TTC549 (cell line): ENCODE data around the gene CACNB2.

Experiments
- FAIRE-seq: peaks from 2 replicates; lab custom pipeline; 2012; peaks lifted over from hg19 to GRCh38; lab: Jason Lieb, UNC

The CACNB2 gene

GRCh38 chr10:18140149-18140956 is at the start of gene CACNB2:
TSS of gene CACNB2 (plus strand) at chr10:18140424.
- no peak for FAIRE-seq

GRCh38 chr10:18094332-18094731 is 45.9 kb upstream of the CACNB2 start:
- no peak for FAIRE-seq

GRCh38 chr10:18094793-18095192 is 45.4 kb upstream of the CACNB2 start:
- no peak for FAIRE-seq

- no peak for FAIRE-seq
Measured at GRCh38 chr10:18097524-18097923, 42.7 kb upstream of the CACNB2 start.

GRCh38 chr10:18098201-18098600 is 42.0 kb upstream of the CACNB2 start:
- no peak for FAIRE-seq

- no peak for FAIRE-seq
Measured at GRCh38 chr10:18099415-18099814, 40.8 kb upstream of the CACNB2 start.

- FAIRE-seq: no peak
Measured at GRCh38 chr10:18100669-18101068, 39.6 kb upstream of the CACNB2 start.

- FAIRE-seq: no peak
Measured at GRCh38 chr10:18102404-18102803, 37.8 kb upstream of the CACNB2 start.

GRCh38 chr10:18104223-18104872 is 35.9 kb upstream of the CACNB2 start:
- peak; percentile 32 for FAIRE-seq

- no peak for FAIRE-seq
Measured at GRCh38 chr10:18109341-18109870, 30.8 kb upstream of the CACNB2 start.

- FAIRE-seq: no peak
Measured at GRCh38 chr10:18113881-18114280, 26.3 kb upstream of the CACNB2 start.

- FAIRE-seq: no peak
Measured at GRCh38 chr10:18117276-18117675, 22.9 kb upstream of the CACNB2 start.

GRCh38 chr10:18122753-18123152 is 17.5 kb upstream of the CACNB2 start:
- FAIRE-seq: no peak

GRCh38 chr10:18133046-18133445 is 7.2 kb upstream of the CACNB2 start:
- no peak for FAIRE-seq

- no peak for FAIRE-seq
Measured at GRCh38 chr10:18134509-18134908, 5.7 kb upstream of the CACNB2 start.

- no peak for FAIRE-seq
Measured at GRCh38 chr10:18134921-18135320, 5.3 kb upstream of the CACNB2 start.

- FAIRE-seq: no peak
Measured at GRCh38 chr10:18136073-18136791, 4.0 kb upstream of the CACNB2 start.

GRCh38 chr10:18137111-18137510 is 3.1 kb upstream of the CACNB2 start:
- no peak for FAIRE-seq

GRCh38 chr10:18140957-18141845 is 977 bp downstream of the CACNB2 start:
- no peak for FAIRE-seq

GRCh38 chr10:18142151-18142550 is 1.9 kb downstream of the CACNB2 start:
- FAIRE-seq: no peak

GRCh38 chr10:18144396-18144795 is 4.2 kb downstream of the CACNB2 start:
- FAIRE-seq: no peak

- FAIRE-seq: no peak
Measured at GRCh38 chr10:18144928-18145327, 4.7 kb downstream of the CACNB2 start.
